GM21390 (cell line): ENCODE results near the gene TNFRSF1A.

Experiments used
- ATAC-seq: cut with Tn5 transposase; IDR thresholded peaks from one replicate; pipeline ENCODE4 v1.9.1; 2021; ENCODE audit not compliant: unreplicated experiment

The TNFRSF1A gene

DNA sequence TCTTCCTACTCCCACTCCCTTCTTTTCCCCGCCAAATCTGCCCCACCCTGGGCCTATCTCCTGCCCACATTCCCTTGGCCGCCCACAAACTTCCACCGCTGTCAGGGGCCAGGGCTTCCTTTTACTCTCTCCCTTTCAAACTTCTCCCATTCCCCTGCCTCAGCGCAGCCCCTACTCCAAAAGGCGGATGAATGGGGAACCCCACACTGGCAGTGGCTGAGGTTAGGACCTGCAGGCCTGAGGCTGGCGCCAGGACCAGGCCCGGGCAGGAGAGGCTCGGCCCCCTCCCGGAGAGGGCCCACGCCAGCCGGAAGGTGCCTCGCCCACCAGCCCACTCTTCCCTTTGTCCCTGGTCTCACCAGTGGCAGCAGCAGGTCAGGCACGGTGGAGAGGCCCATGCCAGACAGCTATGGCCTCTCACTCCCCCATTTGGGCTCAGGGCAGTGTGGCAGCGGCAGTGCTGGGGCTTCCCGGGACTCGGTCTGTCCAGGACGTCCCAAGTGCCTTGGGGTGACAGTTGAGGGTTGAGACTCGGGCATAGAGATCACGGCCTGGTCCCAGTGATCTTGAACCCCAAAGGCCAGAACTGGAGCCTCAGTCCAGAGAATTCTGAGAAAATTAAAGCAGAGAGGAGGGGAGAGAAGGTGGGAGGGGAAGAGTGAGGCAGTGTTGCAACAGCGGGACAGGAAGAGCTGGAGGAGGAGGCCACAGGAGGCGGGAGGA, at the start of gene TNFRSF1A:
Gene TNFRSF1A (minus strand): TSS at position 660 of the 723 bp plus-strand sequence. CDS start 262 bp downstream, at position 398.
- ATAC-seq = no peak

DNA sequence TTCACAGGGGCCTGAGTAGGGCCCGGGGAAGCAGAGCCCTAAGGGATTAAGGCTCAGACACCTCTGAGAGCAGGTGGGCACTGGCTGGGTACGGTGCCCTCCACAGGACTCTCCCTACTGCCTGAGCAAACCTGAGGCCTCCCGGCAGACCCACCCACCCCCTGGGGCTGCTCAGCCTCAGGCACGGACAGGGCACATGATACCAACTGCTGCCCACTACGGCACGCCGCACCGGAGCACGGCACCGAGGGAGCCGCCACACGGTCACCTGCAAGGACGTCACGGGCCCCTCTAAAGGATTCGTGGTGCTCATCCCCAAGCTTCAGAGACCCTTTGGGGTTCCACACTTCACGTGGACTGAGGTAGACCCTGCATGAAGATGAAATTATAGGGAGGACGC, 49.1 kb upstream of the TNFRSF1A start:
- no peak for ATAC-seq

DNA sequence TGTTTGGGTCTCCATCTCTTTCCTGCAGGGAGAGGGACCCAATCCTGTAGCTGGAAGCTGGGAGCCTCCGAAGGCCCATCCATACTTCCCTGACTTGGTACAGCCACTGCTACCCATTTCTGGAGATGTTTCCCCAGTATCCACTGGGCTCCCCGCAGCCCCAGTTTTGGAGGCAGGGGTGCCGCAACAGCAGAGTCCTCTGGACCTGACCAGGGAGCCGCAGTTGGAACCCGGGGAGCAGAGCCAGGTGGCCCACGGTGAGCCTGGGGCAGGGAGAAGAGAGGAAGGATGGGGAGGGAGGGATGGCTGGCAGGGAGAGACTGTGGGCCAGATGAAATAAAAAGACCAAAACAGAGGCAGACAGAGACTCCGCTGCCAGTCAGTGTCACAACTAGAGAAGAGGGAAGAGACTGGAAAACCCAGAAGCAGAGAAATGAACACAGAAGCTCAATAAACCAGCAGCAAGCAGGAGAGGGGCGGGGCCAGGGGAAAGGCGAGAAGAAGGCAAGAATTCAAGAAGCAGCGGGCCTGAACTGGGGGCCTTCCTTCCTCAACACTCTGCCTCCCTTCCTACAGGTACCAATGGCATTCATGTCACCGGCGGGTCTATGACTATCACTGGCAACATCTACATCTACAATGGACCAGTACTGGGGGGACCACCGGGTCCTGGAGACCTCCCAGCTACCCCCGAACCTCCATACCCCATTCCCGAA, 48.4 kb upstream of the TNFRSF1A start:
- ATAC-seq = no peak

DNA sequence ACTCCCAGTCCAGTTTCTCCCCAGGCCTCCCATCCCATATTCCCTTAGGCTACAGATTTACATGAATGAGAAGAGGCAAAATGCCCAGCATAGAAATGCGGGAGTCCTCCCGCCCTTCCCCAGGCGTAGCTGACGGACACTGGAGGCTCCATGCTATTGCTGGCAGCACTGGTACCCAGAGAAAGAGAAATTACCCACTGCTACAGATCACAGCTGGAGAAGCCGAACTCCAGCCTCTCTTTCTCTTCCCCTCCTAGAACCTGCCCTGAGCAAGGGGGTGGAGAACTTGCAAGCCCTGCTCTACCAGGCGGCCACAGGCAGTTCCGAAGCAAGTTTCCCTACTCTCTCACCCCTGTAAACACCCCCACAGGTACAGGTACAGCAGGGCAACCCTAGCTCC, 45.7 kb upstream of the TNFRSF1A start:
- no peak for ATAC-seq

DNA sequence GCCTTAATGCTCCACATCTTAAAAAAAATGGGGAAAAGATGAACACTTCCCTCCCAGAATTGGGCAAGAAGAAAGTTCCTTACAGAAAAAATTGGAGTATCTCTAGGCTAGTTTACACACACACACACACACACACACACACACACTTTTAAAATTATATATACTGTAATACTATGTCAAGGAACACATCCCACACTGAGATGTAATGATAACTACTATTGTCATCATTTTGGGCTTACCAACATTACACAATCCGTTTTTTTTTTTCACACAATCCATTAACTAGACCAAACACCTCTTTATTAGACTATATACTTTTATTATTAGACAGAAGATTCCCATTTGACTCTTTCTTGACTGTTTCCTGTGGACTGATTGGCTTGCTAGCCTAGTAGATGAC, 44.6 kb upstream of the TNFRSF1A start:
- no peak for ATAC-seq

DNA sequence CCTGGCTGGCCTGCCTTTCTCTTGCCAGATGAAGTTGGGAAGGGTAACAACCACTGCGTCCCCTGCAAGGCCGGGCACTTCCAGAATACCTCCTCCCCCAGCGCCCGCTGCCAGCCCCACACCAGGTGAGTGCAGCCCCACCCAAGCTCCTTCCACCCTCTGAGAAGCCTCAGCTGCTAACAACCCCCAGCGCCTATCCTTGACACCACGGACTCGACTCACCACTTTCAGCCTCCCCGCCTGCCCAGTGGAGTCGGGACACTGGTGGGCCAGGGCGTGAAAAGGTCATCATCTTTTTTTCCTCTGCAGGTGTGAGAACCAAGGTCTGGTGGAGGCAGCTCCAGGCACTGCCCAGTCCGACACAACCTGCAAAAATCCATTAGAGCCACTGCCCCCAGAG, 44.2 kb upstream of the TNFRSF1A start:
- ATAC-seq = no peak

DNA sequence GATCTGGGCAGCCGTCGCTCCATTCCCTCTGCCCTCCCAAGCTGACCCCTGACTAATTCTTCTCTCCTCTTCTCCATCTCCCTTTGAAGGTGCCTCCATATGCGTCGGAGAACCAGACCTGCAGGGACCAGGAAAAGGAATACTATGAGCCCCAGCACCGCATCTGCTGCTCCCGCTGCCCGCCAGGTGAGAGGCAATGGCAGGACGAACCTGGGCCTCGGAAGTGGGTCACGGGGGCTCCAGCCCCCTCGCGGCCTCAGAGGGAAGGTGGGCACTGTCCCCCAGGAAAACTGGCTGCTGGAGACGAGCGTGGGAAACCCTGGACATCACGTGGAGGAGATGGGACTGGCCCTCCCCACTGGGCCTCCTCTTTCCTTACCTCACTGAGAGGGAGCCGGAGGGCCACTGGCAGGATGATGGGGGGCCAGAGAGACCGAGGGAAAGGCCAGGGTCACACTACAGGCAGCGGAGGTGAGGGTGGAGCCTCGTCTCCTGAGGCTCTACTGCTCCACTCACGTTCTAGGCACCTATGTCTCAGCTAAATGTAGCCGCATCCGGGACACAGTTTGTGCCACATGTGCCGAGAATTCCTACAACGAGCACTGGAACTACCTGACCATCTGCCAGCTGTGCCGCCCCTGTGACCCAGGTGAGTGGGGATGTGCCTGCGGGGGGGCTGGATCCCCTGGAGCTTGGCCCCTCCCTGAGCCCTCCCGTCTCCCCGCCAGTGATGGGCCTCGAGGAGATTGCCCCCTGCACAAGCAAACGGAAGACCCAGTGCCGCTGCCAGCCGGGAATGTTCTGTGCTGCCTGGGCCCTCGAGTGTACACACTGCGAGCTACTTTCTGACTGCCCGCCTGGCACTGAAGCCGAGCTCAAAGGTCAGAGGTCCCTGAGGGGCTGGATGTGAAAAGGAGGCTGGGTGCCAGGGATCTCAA, 42.9 kb upstream of the TNFRSF1A start:
- no peak for ATAC-seq

DNA sequence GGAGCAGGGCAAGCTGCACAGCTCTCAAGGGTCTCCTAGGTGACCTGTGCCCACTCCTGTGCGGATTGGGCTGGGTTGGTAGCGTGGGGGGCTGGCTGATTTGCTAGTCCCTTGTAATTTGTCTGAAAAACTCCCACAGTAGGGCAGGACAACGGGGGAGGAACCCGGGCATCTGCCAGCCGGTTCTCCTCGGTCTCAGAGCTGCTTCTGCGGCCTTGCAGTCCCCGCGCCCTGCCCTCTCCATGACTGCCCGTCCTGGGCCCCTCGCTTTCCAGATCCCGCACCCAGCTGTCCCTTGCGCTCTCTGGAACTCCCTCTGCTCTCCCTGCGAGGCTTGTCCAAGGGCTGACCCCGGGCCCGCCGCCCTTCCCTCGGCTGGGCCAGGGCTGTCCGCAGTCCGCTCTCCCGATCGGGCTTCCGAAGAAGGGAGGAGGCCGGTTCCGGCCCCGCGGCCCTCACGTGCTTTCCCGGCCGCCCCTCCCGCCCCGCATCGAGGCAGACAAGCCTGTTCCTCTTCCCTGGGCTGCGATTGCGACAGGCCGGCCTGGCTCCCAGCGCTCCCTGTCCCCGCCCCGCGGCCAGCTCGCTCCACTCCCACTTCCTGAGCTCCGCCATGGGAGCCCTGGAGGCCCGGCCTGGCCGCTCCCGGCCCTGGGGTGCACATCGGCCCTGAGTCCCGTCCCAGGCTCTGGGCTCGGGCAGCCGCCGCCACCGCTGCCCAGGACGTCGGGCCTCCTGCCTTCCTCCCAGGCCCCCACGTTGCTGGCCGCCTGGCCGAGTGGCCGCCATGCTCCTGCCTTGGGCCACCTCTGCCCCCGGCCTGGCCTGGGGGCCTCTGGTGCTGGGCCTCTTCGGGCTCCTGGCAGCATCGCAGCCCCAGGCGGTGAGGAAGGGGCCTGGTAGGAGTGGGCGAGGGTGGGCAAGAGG, 42.0 kb upstream of the TNFRSF1A start, which contains the start of gene LTBR:
Gene LTBR (plus strand): TSS at position 591 of the 927 bp plus-strand sequence. CDS start 197 bp downstream, at position 788.
- ATAC-seq = no peak

DNA sequence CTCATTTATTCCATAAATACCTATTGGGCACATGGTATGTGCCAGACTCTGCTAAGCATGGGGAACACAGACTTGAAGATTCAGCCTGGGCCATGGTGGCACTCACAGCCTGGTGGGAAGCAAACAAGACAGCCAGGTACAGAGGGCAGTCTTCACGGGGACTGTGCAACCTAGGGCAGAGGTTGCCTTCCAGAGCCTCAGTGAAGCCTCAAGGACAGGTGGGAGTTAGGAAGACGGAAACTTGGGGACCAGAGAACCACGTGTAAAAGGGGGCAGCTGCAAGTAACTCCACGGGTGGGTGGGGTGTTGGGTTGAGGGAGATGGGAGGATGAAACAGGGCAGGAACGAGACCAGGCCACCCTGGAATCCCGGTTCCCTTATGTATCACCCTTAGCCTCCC, 41.1 kb upstream of the TNFRSF1A start:
- no peak for ATAC-seq

DNA sequence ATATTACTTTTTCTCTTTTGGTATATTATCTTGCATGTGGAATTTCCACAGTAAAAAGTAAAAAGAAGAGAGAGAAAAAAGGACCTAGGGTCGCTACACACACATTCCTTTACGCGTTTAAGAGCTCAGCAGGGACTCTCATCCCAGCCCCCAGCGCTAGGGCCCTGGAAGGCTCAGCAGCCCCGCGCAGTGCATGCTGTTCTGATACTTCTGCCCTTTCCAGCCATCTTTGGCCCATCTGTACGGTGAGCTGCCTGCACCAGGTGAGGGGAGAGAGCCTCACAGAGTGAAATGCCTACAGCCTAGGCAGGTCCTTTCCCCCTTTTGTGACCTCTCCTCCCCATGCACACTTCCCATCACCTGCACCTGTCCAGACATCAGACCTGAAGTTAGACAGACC, 40.5 kb upstream of the TNFRSF1A start:
- ATAC-seq = no peak

DNA sequence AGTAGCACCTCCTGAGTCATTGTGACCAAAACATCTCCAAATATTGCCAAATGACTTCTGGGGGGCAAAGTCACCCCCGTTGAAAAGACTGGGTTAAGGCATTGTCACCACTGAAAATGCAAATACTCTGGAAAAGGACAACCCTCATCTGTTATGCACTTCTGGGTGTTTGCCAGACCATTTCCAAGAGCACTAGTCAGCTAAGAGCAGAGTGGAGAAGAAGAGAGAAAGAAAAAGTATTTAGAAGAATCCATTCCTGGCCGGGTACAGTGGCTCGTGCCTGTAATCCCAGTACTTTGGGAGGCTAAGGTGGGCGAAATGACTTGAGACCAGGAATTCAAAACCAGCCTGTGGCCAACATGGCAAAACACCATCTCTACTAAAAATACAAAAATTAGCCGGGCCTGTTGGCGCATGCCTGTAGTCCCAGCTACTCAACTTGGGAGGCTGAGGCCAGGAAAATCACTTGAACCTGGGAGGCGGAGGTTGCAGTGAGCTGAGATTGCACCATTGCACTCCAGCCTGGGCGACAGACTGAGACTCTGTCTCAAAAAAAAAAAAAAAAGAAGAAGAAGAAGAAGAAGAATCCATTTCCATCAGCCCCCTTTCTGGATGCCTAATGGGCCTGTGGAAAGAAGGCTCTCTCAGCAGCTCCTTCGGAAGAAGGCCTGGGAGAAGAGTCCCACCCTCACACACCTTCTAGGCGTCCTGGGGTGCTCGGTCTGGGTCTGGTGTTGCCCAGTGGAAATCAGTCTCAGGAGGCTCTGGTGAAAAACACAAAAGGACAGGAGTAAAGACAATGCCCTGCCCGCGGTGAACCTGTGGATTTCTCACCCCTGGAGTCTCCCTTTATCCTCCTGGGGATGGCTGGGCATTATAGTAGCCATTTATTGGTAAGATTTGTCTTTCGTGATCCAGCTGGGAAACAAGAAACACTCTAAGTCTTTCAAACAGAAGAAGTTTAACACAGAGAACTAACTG, 38.6 kb upstream of the TNFRSF1A start:
- ATAC-seq = no peak

DNA sequence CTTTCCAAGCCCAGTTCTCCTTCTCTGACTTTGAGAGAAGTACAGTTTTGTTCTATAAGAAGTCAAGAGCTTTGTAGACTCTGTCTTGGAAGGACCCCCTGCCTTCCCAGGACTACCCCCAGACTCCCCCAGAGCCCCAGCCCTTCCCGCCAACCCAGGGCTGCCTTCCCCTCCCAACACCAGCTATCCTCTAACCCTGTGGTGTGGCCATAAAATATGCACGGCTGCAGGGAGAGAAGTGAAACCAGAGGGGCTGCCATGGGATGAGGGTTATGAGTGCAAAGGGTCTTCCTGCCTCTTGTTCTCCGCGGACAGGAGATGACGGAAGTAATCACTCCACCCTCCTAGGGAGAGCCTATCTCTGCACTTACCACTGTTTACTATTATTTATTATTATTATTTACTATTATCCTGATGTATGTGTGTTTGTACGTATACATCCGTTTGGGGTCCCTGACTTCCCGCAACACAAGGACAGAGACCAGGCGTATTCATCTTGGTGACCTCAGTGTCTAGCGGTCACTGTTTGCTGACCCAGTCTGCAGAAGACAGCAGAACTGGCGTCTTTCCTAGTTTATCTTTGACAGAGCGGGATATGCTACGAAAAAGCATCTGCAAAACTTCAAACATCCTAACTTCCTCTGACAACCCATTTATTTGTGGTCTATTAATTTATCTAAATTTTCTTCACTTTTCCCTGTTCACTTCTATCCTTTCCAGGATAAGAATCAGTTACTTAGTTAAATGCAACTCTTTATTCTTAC, 37.0 kb upstream of the TNFRSF1A start:
- ATAC-seq = no peak

DNA sequence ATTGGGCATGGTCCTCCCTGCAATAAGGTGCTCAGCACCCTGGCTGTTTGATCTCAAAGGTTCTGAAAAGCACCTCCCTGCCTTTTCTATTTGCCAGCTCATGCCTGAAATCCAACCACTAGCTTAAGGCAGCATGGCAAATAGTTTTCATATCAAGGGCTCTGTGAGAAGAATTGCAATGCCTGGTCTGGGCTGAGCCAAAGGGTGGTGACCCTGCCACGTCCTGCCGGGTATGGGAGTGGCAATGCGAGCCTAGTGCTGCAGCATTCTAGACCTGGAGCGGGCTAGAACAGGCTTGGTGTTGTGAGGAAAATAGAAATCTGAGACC, 35.8 kb upstream of the TNFRSF1A start:
- ATAC-seq = no peak

DNA sequence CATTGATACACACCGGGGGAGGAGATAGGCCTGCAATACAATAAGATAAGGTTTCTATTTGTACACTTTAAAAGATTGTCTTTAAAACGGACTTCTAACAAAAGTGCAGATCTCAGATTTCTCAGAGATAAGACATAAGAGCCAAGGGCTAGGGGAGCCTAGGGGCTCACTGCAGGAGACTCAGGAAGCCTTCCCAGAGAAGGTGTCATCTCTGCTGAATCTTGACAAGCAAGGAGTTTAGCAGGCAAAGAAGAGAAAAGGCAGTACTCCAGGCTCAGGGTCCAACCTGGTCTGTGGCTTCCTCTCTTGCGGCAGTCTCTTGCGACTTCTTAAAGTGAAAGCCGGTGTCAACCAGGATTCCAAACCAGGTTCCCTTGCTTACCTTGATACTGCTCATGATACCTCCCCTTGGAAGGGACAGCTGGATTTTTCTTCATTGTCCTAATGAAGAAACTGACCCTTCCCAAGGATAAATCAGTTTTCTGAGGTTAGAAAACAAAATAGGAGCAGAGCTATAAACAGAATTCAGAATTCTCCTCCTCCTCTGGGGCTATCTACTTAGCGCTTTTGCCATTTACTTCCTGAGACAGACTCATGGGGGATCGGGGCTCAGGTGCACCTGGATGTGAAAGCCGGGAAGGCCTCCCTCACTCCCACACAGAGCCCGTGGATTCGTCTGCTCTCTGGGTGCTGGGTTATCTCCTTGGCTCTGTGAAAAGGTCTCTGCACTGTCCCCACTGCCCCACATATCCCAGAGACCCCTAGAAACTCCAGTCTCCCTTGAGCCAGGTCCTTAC, 35.2 kb upstream of the TNFRSF1A start:
- ATAC-seq = no peak

DNA sequence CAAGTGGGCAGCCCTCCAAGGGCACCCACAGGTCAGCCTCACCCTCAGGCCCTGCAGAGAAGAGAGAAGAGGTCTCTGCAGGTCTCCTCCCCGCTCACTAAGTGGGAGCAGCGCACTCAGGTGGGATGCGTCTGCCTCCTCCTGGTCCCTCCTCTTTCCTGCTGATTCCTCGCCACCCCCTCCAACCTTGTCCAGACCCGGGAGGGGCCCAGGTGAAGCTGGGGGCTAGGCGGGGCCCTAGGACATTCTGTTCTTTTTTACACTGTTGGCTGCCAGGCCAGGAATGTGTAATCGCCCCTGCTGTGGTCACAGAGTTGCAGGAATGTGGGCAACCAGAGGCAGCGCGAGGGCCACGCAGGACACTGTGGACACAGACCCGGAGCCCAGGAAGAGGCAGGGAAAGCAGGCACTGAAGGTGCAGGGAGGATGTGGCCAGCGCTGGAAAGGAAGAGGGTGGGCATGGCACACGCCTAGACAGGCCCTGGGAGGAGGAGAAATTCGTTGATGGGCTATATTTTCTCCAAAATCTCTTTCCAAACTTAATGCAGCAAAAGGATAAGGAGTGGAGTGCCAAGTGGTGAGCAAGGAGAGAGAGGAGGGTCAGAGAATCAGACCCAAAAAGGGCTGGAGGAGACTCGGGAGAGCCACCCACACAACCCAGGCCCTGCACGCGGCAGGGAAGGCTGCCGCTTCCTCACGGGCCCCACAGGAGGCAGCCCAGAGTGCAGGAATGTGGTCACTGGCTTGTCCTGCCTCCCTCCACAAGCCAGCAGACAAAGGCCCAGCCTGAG, 34.4 kb upstream of the TNFRSF1A start:
- no peak for ATAC-seq

DNA sequence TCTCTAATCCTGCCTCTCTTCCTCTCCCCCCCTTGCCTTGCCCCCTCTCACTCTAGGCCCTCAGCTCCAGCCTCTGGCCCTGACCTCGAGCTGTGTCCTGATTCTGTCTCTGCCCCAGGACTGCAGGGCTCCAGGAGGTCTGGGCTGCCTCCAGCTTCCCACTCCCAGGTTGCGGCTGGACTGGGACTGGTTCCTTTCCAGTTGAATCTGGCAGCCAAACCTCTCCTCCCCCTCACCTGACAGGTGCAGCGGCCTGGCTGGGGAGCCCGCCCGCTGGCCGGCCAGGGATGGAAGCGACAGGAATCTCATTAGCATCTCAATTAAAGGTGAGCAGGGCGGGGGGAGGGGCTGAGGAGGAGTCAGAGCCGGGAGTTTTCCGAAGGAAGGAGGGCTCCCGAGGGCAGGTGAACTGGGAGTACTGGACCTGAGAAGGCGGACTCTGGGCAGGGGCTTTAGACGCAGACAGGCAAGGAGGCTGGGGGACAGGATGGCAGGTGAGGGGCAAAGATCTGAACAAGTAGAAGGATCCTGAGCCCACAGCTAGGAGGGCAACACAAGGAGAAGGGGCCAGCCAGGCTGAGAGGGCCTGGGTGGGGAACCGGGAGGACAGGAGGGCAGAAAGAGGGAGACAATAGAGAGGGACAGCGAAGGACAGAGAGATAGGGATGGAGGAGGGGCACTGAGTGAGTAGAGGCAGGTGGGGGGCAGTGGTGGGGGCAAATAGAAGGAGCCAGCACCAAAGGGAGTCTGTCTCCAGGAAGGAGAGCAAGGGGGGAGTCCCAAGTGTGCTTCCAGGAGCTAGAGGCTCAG, 33.6 kb upstream of the TNFRSF1A start, which contains the start of gene SCNN1A:
Gene SCNN1A (minus strand): TSS at position 295 of the 810 bp plus-strand sequence. CDS start 780 bp downstream, outside the sequence.
- no peak for ATAC-seq
